ENCODE measurements around the gene CASP3. TPM values are rescaled to one million over a fixed set of nuclear protein-coding genes. Genes with fewer than 3 reads are reported as not detected.

CASP3 gene
- total RNA-seq, result 12.1 TPM
- long read RNA-seq, transcript CASP3-201 (8 exons, 2,673 nt), result minor isoform, 5 of 14 reads
- long read RNA-seq, transcript CASP3-206 (7 exons, 2,540 nt), result major isoform, 6 of 14 reads
- long read RNA-seq, partial matches to known transcripts, result 1 of 14 reads
- long read RNA-seq, other reads (novel, unspliced or antisense), result 1 of 14 reads

DNA sequence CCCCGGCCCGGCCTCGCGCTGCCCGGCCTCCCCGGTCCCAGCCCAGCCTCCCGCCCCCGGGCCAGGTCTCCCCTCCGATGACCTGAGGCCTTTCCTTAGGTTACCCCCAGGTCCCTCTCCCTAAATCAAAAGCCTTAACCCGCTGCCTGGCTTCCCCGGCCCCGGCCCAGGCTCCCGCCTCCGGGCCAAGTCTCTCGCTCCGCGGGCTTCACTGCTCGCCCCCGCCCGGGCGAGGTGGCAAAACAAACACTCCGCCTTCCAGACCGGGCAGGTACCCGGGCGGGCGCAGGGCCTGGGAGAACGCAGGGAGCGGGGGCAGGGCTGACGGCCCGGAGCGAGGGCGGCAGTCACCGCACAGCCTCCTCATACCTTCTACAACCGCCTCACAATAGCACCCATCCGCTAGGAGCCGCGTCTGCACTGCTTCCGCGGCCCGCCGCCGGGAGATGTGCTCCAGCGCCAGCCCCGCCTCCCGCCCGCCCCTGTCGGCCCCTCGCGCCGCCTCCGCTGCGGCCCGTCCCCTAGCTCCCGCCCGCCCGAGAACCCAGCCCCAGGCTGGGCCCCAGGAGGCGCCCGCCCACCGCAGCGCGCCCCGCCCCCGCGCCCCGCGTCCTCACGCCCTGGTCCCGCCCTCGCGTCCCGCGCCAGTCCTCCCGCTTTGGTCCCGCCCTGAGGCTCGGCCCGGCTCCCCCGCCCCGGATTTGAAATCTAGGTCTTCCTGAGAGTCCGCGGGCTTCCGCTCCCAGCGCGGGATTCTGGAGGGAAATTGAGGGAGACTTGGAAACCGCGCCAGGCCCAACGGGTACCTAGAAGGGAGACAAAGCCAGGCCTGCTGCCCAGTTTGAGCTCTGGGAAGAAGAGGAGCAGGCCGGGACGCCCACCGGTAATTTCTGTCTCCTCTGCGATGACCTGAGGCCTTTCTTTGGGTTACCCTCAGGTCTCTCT is at the start of gene CASP3, which contains the start of gene PRIMPOL:
CASP3 (minus strand) TSS at position 422 of the 945 bp plus-strand sequence. CDS start 10,994 bp downstream, outside the sequence.
PRIMPOL (plus strand) TSS at position 713 of the 945 bp plus-strand sequence. CDS start 7,403 bp downstream, outside the sequence.
- peak within 1 kb of the TSS; percentile 86 for H3K4me3 ChIP-seq
- H3K27me3 ChIP-seq (ENCODE audit: low read depth), result no peaks in the 10 kb centered on the region
- no peaks in the 10 kb centered on the region for H3K36me3 ChIP-seq
- DNase-seq, result peak; percentile 98
- H3K4me1 ChIP-seq, result peaks cover 63% of the 10 kb centered on the region
- peak within 1 kb of the TSS; percentile 98 for H3K27ac ChIP-seq (replicated peaks)
- intact Hi-C loops (cut with micrococcal nuclease), result no loop called here
- no peaks in the 10 kb centered on the region for H3K9me3 ChIP-seq (replicated peaks)
- TF ChIP-seq CTCF (IDR thresholded peaks at IDR 0.05; ENCODE audit: borderline replicate concordance), result peak; percentile 55

- intact Hi-C loops (cut with micrococcal nuclease), result no loop called here
- peaks cover 35% of the 10 kb centered on the region for H3K4me1 ChIP-seq
- no peak overlapping the region for H3K27ac ChIP-seq (replicated peaks)
- no peak for TF ChIP-seq CTCF (IDR thresholded peaks at IDR 0.05; ENCODE audit: borderline replicate concordance)
- DNase-seq, result no peak
- H3K36me3 ChIP-seq, result peaks cover 8% of the 10 kb centered on the region
- no peaks in the 10 kb centered on the region for H3K27me3 ChIP-seq (ENCODE audit: low read depth)
- H3K4me3 ChIP-seq, result no peak overlapping the region
- no peaks in the 10 kb centered on the region for H3K9me3 ChIP-seq (replicated peaks)
These were observed 48.7 kb upstream of the CASP3 start for GRCh38 chr4:184697956-184698355.

DNA sequence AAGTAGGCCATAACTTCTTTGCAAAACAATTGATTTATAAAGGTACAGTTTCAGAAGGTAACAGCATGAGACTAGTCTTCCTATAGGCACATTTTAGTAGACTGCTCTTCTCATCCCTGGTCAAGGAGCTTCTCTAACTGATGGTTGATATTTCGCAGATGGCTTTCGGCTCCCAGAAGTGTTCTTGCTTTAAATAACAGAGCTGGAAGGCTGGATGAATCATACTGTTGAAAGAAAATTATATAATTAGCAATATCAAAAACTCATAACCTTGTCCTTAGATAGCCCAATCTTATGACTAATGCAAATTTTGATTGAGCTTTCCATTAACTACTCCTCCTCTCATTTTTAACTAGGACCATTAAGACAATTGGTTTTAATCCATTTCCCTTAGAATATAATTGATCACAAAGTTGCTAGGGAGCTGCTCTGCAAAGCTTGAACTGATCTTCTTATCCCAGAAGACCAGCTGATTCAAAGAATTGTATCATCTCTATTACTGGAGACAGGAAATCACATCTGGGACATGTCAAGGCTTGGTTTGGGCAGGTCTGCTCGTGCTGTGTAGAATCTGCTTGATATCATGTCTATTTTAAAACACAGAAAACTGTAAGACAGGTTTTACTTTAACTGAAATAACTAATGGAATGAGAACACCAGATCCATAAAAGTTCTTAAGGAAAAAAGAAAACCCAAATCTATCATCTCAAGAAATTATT is 46.1 kb upstream of the CASP3 start:
- Histone ChIP-seq H3K27ac (replicated peaks) (peak overlapping the region; percentile 60), H3K36me3 (peaks cover 25% of the 10 kb centered on the region)

GRCh38 chr4:184694412-184694956 is 45.2 kb upstream of the CASP3 start:
- H3K9me3 ChIP-seq (replicated peaks), result no peaks in the 10 kb centered on the region
- intact Hi-C loops (cut with micrococcal nuclease), result no loop called here
- DNase-seq, result no peak
- peaks cover 25% of the 10 kb centered on the region for H3K36me3 ChIP-seq
- peak overlapping the region; percentile 60 for H3K27ac ChIP-seq (replicated peaks)
- peaks cover 28% of the 10 kb centered on the region for H3K4me1 ChIP-seq
- TF ChIP-seq CTCF (IDR thresholded peaks at IDR 0.05; ENCODE audit: borderline replicate concordance), result no peak
- no peaks in the 10 kb centered on the region for H3K27me3 ChIP-seq (ENCODE audit: low read depth)
- H3K4me3 ChIP-seq, result no peak overlapping the region

More for the DNA sequence above, 46.1 kb upstream of the CASP3 start:
- Histone ChIP-seq H3K9me3 (replicated peaks) (no peaks in the 10 kb centered on the region), H3K27me3 (ENCODE audit: low read depth) (no peaks in the 10 kb centered on the region), H3K4me3 (no peak overlapping the region), H3K4me1 (peaks cover 35% of the 10 kb centered on the region)
- DNase-seq, result no peak
- no peak for TF ChIP-seq CTCF (IDR thresholded peaks at IDR 0.05; ENCODE audit: borderline replicate concordance)
- intact Hi-C loops (cut with micrococcal nuclease), result no loop called here

- intact Hi-C loops (cut with micrococcal nuclease), result no loop called here
- H3K36me3 ChIP-seq, result peaks cover 25% of the 10 kb centered on the region
- TF ChIP-seq CTCF (IDR thresholded peaks at IDR 0.05; ENCODE audit: borderline replicate concordance), result no peak
- no peaks in the 10 kb centered on the region for H3K9me3 ChIP-seq (replicated peaks)
- no peaks in the 10 kb centered on the region for H3K27me3 ChIP-seq (ENCODE audit: low read depth)
- peaks cover 25% of the 10 kb centered on the region for H3K4me1 ChIP-seq
- no peak for DNase-seq
- H3K27ac ChIP-seq (replicated peaks), result no peak overlapping the region
- H3K4me3 ChIP-seq, result no peak overlapping the region
These were observed 43.8 kb upstream of the CASP3 start for GRCh38 chr4:184693056-184693455.
